IPS-18a (cell line): Measurements from ENCODE around the gene MRC2.

Source experiments
- H3K27ac ChIP-seq: one replicate; pipeline ENCODE4 v1.5.1; 2013; ENCODE audit warnings: low read length
- H3K27me3 ChIP-seq: one replicate; pipeline ENCODE4 v1.6.1; 2013; ENCODE audit warnings: mild to moderate bottlenecking, low read length; ENCODE audit not compliant: control insufficient read depth, insufficient read depth
- H3K36me3 ChIP-seq: one replicate; pipeline ENCODE4 v1.6.1; 2013; ENCODE audit warnings: low read depth, low read length; ENCODE audit not compliant: control insufficient read depth
- H3K4me1 ChIP-seq: one replicate; pipeline ENCODE4 v1.6.1; 2013; ENCODE audit warnings: low read depth, low read length; ENCODE audit not compliant: control insufficient read depth
- H3K4me3 ChIP-seq: one replicate; pipeline ENCODE4 v1.5.1; 2013; ENCODE audit warnings: low read length
- H3K9ac ChIP-seq: one replicate; pipeline ENCODE4 v1.6.1; 2013; ENCODE audit warnings: mild to moderate bottlenecking, low read length, moderate library complexity
- H3K9me3 ChIP-seq: one replicate; pipeline ENCODE4 v1.6.1; 2013; ENCODE audit warnings: low read depth, low read length; ENCODE audit not compliant: control insufficient read depth

MRC2 gene

DNA sequence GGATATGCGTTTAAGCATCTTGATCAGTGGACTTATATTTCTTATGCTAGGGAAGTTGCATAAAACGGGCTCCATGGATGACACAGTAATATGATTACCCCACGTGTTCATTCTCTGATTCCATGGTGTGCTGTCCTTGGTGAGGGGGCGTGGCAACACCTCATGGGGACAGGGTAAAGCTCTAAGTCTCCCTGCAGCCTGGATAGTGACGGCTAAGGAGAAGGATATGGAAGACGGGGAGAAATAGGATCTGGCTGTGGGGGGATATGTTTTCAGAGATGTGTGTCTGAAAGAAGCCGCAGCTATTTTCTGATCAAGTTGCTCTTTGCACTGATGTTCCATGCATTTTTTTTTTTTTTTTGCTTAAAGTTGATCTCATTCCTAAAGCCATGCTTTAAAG lies 96.4 kb downstream of the MRC2 start:
- Histone ChIP-seq H3K27ac (no peak overlapping the region), H3K27me3 (no peaks in the 10 kb centered on the region), H3K36me3 (no peaks in the 10 kb centered on the region), H3K9ac (no peak overlapping the region), H3K9me3 (no peaks in the 10 kb centered on the region), H3K4me3 (no peak overlapping the region), H3K4me1 (peaks cover 5% of the 10 kb centered on the region)

- H3K9ac ChIP-seq: no peak overlapping the region
- no peaks in the 10 kb centered on the region for H3K27me3 ChIP-seq
- H3K36me3 ChIP-seq: no peaks in the 10 kb centered on the region
- no peak overlapping the region for H3K27ac ChIP-seq
- no peaks in the 10 kb centered on the region for H3K9me3 ChIP-seq
- H3K4me1 ChIP-seq: peaks cover 5% of the 10 kb centered on the region
- no peak overlapping the region for H3K4me3 ChIP-seq
Observed at GRCh38 chr17:62724398-62725146, 97.1 kb downstream of the MRC2 start.

- no peaks in the 10 kb centered on the region for H3K36me3 ChIP-seq
- peaks cover 5% of the 10 kb centered on the region for H3K4me1 ChIP-seq
- no peaks in the 10 kb centered on the region for H3K9me3 ChIP-seq
- no peaks in the 10 kb centered on the region for H3K27me3 ChIP-seq
- no peak overlapping the region for H3K27ac ChIP-seq
- no peak overlapping the region for H3K9ac ChIP-seq
- H3K4me3 ChIP-seq: no peak overlapping the region
Observed at GRCh38 chr17:62725791-62726249, 98.3 kb downstream of the MRC2 start.

- H3K4me1 ChIP-seq: peaks cover 11% of the 10 kb centered on the region
- no peak overlapping the region for H3K27ac ChIP-seq
- H3K9ac ChIP-seq: no peak overlapping the region
- no peaks in the 10 kb centered on the region for H3K9me3 ChIP-seq
- no peak overlapping the region for H3K4me3 ChIP-seq
- no peaks in the 10 kb centered on the region for H3K27me3 ChIP-seq
- no peaks in the 10 kb centered on the region for H3K36me3 ChIP-seq
Observed at GRCh38 chr17:62727916-62728672, 100.6 kb downstream of the MRC2 start.

DNA sequence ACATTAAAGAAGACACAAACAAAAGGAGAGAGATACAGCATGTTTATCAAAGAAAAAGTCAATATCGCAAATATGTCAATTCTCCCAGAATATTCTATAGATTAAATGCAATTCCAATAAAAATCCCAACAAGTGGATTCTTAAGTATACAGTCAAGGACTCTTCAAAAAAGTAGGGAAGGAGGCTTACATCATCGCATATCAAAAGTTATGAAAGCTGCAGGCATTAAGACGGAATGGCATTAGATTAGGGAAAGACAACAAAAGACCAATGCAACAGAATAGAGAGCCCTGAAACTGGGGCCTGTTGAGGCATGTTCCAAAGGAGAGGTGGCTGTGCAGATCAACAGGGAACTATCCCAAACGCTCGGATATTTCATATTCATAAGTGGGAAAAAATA lies 104.7 kb downstream of the MRC2 start:
- Histone ChIP-seq H3K9me3 (no peaks in the 10 kb centered on the region), H3K27ac (no peak overlapping the region), H3K4me1 (peaks cover 18% of the 10 kb centered on the region), H3K9ac (no peak overlapping the region), H3K4me3 (no peak overlapping the region), H3K27me3 (no peaks in the 10 kb centered on the region), H3K36me3 (no peaks in the 10 kb centered on the region)

DNA sequence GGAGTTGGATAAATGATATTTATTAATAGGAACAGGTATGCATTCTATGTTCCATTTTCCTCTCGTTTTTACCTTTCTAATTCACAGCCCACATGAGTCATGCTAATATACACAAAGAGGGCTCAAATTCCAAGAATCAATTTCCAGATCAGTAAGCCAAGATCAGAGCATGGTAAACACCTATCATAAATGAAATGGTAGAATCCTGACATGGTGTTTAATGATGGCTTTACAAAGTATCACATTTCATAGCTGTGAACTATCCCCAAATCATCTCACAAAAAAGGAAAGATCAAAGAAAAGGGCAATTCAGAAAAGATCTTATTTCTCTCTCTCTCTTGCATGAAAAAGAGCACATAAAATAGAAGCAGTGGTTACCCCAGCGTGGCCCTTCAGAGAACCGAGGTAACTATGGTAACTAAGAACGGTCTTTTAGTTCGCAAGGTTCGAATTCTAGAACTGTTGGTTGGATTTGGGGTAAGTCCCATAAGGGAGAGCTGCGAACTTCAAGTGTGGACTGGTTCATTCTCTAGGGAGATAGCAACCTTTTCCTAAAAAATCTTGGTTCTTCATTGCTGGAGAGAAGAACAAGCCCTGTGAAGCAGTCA lies 107.7 kb downstream of the MRC2 start:
- no peak overlapping the region for H3K9ac ChIP-seq
- no peaks in the 10 kb centered on the region for H3K27me3 ChIP-seq
- peak overlapping the region; percentile 5 for H3K4me3 ChIP-seq
- no peak overlapping the region for H3K27ac ChIP-seq
- H3K36me3 ChIP-seq: no peaks in the 10 kb centered on the region
- H3K4me1 ChIP-seq: peaks cover 23% of the 10 kb centered on the region
- H3K9me3 ChIP-seq: no peaks in the 10 kb centered on the region

- no peaks in the 10 kb centered on the region for H3K27me3 ChIP-seq
- H3K27ac ChIP-seq: no peak overlapping the region
- no peaks in the 10 kb centered on the region for H3K9me3 ChIP-seq
- no peak overlapping the region for H3K9ac ChIP-seq
- no peaks in the 10 kb centered on the region for H3K36me3 ChIP-seq
- peaks cover 20% of the 10 kb centered on the region for H3K4me1 ChIP-seq
- H3K4me3 ChIP-seq: no peak overlapping the region
Observed at GRCh38 chr17:62737513-62737912, 110.0 kb downstream of the MRC2 start.

- Histone ChIP-seq H3K4me1 (peaks cover 20% of the 10 kb centered on the region), H3K9me3 (no peaks in the 10 kb centered on the region), H3K27ac (no peak overlapping the region), H3K4me3 (no peak overlapping the region), H3K27me3 (no peaks in the 10 kb centered on the region), H3K36me3 (no peaks in the 10 kb centered on the region), H3K9ac (no peak overlapping the region)
Observed at GRCh38 chr17:62738281-62738680, 110.8 kb downstream of the MRC2 start.

- Histone ChIP-seq H3K36me3 (no peaks in the 10 kb centered on the region), H3K27ac (no peak overlapping the region)
Observed at GRCh38 chr17:62739645-62740388, 112.3 kb downstream of the MRC2 start.

GRCh38 chr17:62741290-62741689 lies 113.8 kb downstream of the MRC2 start:
- no peaks in the 10 kb centered on the region for H3K9me3 ChIP-seq
- no peak overlapping the region for H3K4me3 ChIP-seq

More at GRCh38 chr17:62739645-62740388, 112.3 kb downstream of the MRC2 start:
- no peak overlapping the region for H3K9ac ChIP-seq
- no peak overlapping the region for H3K4me3 ChIP-seq
- no peaks in the 10 kb centered on the region for H3K9me3 ChIP-seq
- no peaks in the 10 kb centered on the region for H3K27me3 ChIP-seq
- peaks cover 18% of the 10 kb centered on the region for H3K4me1 ChIP-seq

More at GRCh38 chr17:62741290-62741689, 113.8 kb downstream of the MRC2 start:
- Histone ChIP-seq H3K9ac (no peak overlapping the region), H3K27ac (no peak overlapping the region), H3K36me3 (no peaks in the 10 kb centered on the region), H3K4me1 (peaks cover 7% of the 10 kb centered on the region), H3K27me3 (no peaks in the 10 kb centered on the region)
